DMS153 (cell line): Measurements from ENCODE around the gene OR14C36.
"Not testable (repeated sequence)": the region's sequence is repeated elsewhere in the genome, so short reads cannot be mapped to it uniquely, and the experiment has no call there.

ENCODE experiments used
- DNase-seq: peaks from one replicate; lab custom pipeline; 2025; lab: John Stamatoyannopoulos, UW

OR14C36 gene

GRCh38 chr1:248348475-248348874, at the start of gene OR14C36:
Gene OR14C36, plus strand, starts transcription at chr1:248348775. Its CDS starts 0 bp downstream, at chr1:248348775.
- no peak for DNase-seq

GRCh38 chr1:248303324-248303723, 45.3 kb upstream of the OR14C36 start, which contains the start of gene OR2T12:
Gene OR2T12, minus strand, starts transcription at chr1:248303424. Its CDS starts 7,846 bp downstream, at chr1:248295578.
- no peak for DNase-seq

- DNase-seq: not testable (repeated sequence)
Observed at GRCh38 chr1:248305672-248306071, 42.9 kb upstream of the OR14C36 start.

GRCh38 chr1:248306103-248306502, 42.5 kb upstream of the OR14C36 start:
- DNase-seq: no peak

GRCh38 chr1:248306740-248307139, 41.8 kb upstream of the OR14C36 start:
- not testable (repeated sequence) for DNase-seq

GRCh38 chr1:248316796-248317195, 31.8 kb upstream of the OR14C36 start:
- no peak for DNase-seq

- no peak for DNase-seq
Observed at GRCh38 chr1:248324468-248324867, 24.1 kb upstream of the OR14C36 start, which contains the start of gene OR2M7. Gene OR2M7, minus strand, starts transcription at chr1:248324568. Its CDS starts 0 bp downstream, at chr1:248324568.

- DNase-seq: no peak
Observed at GRCh38 chr1:248343451-248343850, 5.1 kb upstream of the OR14C36 start.

GRCh38 chr1:248359415-248359814, 10.8 kb downstream of the OR14C36 start:
- no peak for DNase-seq

GRCh38 chr1:248361121-248361715, 12.6 kb downstream of the OR14C36 start, which contains the start of gene OR2T4:
Gene OR2T4, plus strand, starts transcription at chr1:248361665. Its CDS starts 0 bp downstream, at chr1:248361665.
- no peak for DNase-seq

- no peak for DNase-seq
Observed at GRCh38 chr1:248366609-248367008, 18.0 kb downstream of the OR14C36 start.

GRCh38 chr1:248372394-248372793, 23.8 kb downstream of the OR14C36 start:
- DNase-seq: no peak

- DNase-seq: no peak
Observed at GRCh38 chr1:248373761-248374160, 25.2 kb downstream of the OR14C36 start.

- no peak for DNase-seq
Observed at GRCh38 chr1:248375446-248375845, 26.9 kb downstream of the OR14C36 start, which contains the start of gene OR2T6. Gene OR2T6, plus strand, starts transcription at chr1:248375746. Its CDS starts 11,863 bp downstream, at chr1:248387609.

- no peak for DNase-seq
Observed at GRCh38 chr1:248376916-248377315, 28.3 kb downstream of the OR14C36 start.

- no peak for DNase-seq
Observed at GRCh38 chr1:248380854-248381253, 32.3 kb downstream of the OR14C36 start.

GRCh38 chr1:248388426-248388825, 39.9 kb downstream of the OR14C36 start:
- DNase-seq: no peak

GRCh38 chr1:248393050-248393449, 44.5 kb downstream of the OR14C36 start:
- DNase-seq: no peak
